Right lobe of liver (tissue), 4 donors: ENCODE data around the gene POC1A.

Experiments
- POLR2A ChIP-seq: fragments of 450-650 bp; IDR thresholded peaks from one replicate; pipeline ENCODE4 v1.6.1; 2017; ENCODE audit warnings: antibody characterized with exemption, mild to moderate bottlenecking
- TF ChIP-seq, protein P1 (sequence below), 4 donors: fragments of 200-600 bp in 3 of 4; fragments of 450-650 bp in 1 of 4; IDR thresholded peaks; one replicate each; pipeline versions ENCODE4 v1.5.1 to v1.8.0; 2016 to 2022; ENCODE audit warnings: antibody characterized with exemption in 4 of 4, mild to moderate bottlenecking in 2 of 4
- donor health status: DM: no; HTN: no; CAD: no.
- donor health status: DM: no; HTN: no; CAD: no.
- donor health status: DM: no; HTN: yes; CAD: no.

DNA sequence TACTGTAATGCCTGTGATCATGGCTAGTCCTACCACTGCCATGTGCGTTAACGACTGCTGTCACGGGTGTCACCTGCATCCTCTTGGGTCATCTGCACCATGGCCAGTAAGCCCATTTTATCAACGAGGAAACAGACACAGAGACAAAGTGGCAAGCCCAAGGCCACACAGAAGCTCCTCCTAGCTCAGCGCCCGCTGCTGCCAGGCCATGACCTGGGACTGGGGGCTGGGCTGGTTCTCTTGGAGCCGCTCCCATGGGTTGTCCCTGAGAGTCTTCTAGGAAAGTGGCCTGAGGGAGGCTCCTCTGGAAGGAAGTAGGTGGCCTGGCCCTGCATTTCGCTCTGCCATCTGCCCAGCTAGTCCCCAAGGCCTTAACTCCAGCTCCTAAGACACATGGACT lies 102.8 kb downstream of the POC1A start:
- no peak for TF ChIP-seq POLR2A
- TF ChIP-seq, protein P1, sequence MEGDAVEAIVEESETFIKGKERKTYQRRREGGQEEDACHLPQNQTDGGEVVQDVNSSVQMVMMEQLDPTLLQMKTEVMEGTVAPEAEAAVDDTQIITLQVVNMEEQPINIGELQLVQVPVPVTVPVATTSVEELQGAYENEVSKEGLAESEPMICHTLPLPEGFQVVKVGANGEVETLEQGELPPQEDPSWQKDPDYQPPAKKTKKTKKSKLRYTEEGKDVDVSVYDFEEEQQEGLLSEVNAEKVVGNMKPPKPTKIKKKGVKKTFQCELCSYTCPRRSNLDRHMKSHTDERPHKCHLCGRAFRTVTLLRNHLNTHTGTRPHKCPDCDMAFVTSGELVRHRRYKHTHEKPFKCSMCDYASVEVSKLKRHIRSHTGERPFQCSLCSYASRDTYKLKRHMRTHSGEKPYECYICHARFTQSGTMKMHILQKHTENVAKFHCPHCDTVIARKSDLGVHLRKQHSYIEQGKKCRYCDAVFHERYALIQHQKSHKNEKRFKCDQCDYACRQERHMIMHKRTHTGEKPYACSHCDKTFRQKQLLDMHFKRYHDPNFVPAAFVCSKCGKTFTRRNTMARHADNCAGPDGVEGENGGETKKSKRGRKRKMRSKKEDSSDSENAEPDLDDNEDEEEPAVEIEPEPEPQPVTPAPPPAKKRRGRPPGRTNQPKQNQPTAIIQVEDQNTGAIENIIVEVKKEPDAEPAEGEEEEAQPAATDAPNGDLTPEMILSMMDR (IDR thresholded peaks at IDR 0.05): no peak
